Immature natural killer cell (primary cell): ENCODE results near the gene KLK6. TPM values are rescaled to one million over a fixed set of nuclear protein-coding genes. Genes with fewer than 3 reads are reported as not detected.

ENCODE experiments used
- polyA plus RNA-seq, 3 donors: library from polyadenylated mRNA; unstranded; fragments of 300-500 nt; fragmentation: Illumina TruSeq; gene quantifications; one replicate each; pipeline ENCODE4 v1.2.3, GENCODE V29; 2021

Gene KLK6
- polyA plus RNA-seq, 3 donors from 2014 or later: not detected

Other genes starting within 250 kb of the KLK6 start
- gene SHANK1, start 249.8 kb downstream of the KLK6 start, polyA plus RNA-seq: not detected
- 1 to 10 TPM; 1.4 to 4.6 (median 4.2) TPM for gene CLEC11A, start 246.2 kb downstream of the KLK6 start, polyA plus RNA-seq
- gene GPR32, start 199.1 kb downstream of the KLK6 start, polyA plus RNA-seq: not detected
- gene ACP4, start 179.2 kb downstream of the KLK6 start, polyA plus RNA-seq: not detected
- not detected for gene KLK1, start 145.8 kb downstream of the KLK6 start, polyA plus RNA-seq
- gene KLK15, start 136.0 kb downstream of the KLK6 start, polyA plus RNA-seq: not detected
- not detected for gene KLK3, start 114.7 kb downstream of the KLK6 start, polyA plus RNA-seq
- gene KLK2, start 96.2 kb downstream of the KLK6 start, polyA plus RNA-seq: not detected
- not detected for gene KLK4, start 58.2 kb downstream of the KLK6 start, polyA plus RNA-seq
- gene KLK5, start 16.6 kb downstream of the KLK6 start, polyA plus RNA-seq: not detected
- not detected for gene KLK7, start 14.3 kb upstream of the KLK6 start, polyA plus RNA-seq
- gene KLK8, start 32.0 kb upstream of the KLK6 start, polyA plus RNA-seq: not detected
- not detected for gene KLK10, start 50.1 kb upstream of the KLK6 start, polyA plus RNA-seq
- gene KLK11, start 57.0 kb upstream of the KLK6 start, polyA plus RNA-seq: not detected
- gene KLK12, start 65.4 kb upstream of the KLK6 start, polyA plus RNA-seq: not detected
- not detected for gene KLK13, start 95.5 kb upstream of the KLK6 start, polyA plus RNA-seq
- gene KLK14, start 113.3 kb upstream of the KLK6 start, polyA plus RNA-seq: not detected
- gene CTU1, start 138.8 kb upstream of the KLK6 start, polyA plus RNA-seq: 1 to 10 TPM; 2.0 to 5.6 (median 5.0) TPM
- 10 to 100 TPM in 2 of 3 donors, 1 to 10 TPM in 1; 6.2 to 16.8 (median 11.3) TPM for gene SIGLEC9, start 155.3 kb upstream of the KLK6 start, polyA plus RNA-seq
- 100 to 1,000 TPM; 108 to 213 (median 129) TPM for gene SIGLEC7, start 172.7 kb upstream of the KLK6 start, polyA plus RNA-seq